ENCODE results near the gene TLE3.

The TLE3 gene

GRCh38 chr15:70061696-70062270 is 35.9 kb downstream of the TLE3 start:
- DNase-seq (ENCODE audit: low spot score): no peak

DNA sequence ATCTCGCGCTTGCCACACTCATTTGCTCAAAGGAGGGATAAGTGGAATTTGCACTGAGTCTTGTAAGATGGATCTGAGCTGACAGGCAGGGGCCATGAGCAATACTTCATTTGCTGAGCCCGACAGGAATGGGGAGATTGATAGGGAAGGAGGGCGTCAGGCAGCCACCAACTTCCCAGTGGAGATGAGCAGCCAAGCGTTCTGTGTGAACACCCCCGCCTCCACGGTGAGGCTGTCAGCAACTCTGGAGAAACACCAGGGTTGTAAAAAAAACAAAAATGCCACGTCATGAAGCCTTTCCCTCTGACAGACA is 36.8 kb downstream of the TLE3 start:
- no peak for DNase-seq (ENCODE audit: low spot score)

- DNase-seq (ENCODE audit: low spot score): no peak
Observed at GRCh38 chr15:70060214-70060992, 37.3 kb downstream of the TLE3 start.

DNA sequence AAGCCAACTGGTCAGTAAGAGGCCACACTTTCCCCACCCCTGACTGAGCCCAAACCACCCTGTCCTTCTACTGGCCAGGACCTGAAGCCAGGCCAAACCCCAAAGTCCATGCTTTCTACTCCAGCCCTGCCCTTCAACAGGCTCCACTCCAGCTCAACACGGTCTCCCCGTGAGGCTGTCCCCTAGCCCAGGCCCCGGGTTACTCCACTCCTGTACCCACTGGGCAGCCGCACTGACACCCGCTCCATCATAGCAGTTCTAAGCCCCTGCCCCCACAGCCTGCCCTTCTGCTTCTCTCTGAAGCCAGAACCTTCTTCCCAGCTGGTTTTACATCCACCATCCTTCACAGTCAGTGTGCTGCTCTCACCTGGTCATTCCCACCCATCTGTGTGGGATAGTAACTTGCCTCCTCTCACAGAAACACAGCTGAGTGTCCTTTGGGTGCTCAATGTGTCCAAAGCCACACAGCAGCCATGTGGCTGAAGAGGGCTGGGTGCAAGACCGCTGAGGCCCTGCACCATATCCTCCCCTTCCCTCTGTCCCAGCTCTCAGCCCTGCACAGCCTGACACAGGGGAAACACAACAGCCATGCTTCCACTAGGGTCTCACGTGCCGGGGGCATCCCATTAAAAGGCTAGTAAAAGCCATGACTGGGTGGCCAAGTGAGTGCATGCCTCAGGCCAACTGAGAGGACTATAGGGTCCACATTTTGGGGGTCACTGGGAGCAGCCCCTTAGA is 38.1 kb downstream of the TLE3 start:
- no peak for DNase-seq (ENCODE audit: low spot score)

- DNase-seq (ENCODE audit: low spot score): no peak
Observed at GRCh38 chr15:70058642-70059360, 38.9 kb downstream of the TLE3 start.

GRCh38 chr15:70057931-70058641 is 39.6 kb downstream of the TLE3 start:
- no peak for DNase-seq (ENCODE audit: low spot score)

GRCh38 chr15:70056091-70056680 is 41.5 kb downstream of the TLE3 start:
- DNase-seq (ENCODE audit: low spot score): no peak

DNA sequence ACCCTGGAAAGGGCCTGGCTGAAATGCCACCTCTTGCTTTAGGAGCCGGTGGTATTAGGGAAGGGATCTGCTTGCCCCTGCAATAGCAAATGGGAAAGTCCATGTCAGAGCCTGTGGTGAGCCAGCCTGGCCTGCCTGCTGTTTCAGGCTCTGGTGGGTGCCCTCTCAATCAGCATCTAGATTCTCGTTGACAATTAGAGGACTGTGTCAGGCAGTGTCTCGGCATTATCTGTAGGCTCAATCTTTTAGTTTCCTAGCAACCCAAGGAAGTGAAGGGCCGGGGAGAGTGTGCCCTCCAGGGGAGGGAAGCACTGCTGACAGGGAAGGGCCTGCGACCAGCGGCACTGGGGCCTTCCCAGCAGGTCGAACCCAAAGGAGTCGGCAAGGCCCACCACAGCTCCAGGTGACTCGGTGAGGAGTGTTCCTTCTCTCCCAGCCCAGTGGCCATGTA is 42.1 kb downstream of the TLE3 start:
- DNase-seq (ENCODE audit: low spot score): no peak

GRCh38 chr15:70054884-70055387 is 42.8 kb downstream of the TLE3 start:
- no peak for DNase-seq (ENCODE audit: low spot score)

GRCh38 chr15:70054366-70054765 is 43.4 kb downstream of the TLE3 start:
- DNase-seq (ENCODE audit: low spot score): no peak

DNA sequence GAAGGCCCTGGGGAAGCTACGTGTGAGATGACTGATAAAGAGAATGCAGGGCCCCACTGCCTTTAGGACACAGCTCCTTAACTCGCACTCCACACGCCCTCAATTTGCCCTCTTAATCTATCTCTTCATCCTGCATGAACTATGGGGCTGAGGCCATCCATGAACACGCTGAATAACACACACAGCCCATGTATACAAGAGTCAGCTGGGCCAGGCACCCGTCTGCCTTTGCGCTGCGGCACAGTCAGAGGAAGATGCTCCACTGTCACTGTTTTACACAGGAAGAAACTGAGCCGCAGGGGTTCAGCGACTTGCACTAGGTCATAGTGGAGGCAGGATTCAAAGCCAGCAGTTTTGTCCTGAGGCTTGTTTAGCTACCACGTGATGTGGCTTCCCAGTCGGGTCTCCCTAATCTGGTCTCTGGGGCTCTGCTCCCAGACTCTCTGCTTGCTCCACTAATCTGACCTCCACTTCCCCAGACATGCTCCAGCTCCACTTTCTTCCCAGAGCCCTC is 43.9 kb downstream of the TLE3 start:
- DNase-seq (ENCODE audit: low spot score): no peak

DNA sequence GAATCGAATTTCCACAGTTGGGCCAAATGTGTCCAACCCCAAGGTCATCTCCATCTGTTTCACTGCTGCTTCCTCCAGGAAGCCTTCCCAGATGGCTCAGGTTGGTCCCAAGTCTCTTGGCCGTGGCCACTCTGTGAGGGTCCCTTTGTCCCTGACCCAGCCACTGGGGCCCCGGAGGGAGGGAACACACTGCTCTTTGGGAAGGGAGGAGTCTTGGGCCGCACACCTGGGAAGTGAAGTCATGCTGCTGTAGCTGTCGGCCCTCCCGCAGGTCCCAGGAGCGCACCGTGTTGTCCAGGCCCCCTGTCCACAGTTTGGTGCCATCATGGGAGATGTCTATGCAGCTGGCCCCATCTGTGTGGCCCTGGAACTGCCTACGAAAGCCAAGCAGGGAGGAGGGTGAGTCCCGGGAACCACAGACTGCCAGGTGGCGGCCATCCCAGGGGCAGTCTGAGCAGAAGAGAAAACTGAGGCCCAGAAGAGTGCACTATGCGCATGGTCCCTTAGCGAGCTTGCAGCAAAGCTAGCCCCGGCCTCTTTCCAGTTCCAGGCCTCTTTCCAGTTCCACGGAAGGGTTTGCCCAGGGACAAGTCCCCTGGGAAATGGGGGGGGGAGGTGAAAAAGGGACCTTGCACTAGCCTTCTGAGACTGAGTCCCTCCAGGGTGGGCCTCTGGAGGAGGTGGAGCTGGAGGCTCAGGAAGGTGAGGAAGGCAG is 44.6 kb downstream of the TLE3 start:
- DNase-seq (ENCODE audit: low spot score): no peak

DNA sequence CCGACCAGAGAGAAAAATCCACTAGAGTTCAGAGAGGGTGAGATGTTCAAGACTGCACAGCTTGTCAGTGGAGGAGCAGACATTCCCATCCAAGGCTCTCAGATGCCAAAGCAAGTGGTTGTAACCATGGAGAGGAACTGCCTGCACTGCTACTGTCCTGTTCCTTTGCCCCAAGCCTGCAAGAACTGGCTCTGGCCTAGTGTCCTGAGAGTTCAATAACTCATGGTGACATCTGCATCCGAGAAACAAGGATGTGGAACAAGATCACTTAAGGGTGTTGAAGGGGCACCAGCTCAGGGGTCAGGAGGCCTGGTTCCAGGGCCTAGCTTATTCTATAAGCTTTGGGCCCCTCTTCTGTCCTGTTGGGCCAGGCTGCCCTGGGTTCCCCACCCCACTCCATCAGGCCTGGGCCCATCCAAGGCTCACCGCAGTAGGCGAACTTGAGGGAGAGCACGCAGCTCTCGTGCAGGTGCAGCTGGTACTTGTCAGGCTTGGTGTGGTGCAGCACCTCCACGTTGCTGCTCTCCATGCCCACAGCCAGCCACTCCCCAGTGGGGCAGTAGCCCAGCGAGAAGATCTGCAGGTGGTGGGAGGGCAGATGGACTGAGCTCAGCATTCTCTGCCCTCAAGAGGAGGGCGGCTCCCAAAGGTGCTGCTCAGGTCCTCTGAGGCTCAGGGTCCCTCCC is 45.6 kb downstream of the TLE3 start:
- DNase-seq (ENCODE audit: low spot score): no peak

GRCh38 chr15:70050970-70051369 is 46.7 kb downstream of the TLE3 start:
- DNase-seq (ENCODE audit: low spot score): no peak

DNA sequence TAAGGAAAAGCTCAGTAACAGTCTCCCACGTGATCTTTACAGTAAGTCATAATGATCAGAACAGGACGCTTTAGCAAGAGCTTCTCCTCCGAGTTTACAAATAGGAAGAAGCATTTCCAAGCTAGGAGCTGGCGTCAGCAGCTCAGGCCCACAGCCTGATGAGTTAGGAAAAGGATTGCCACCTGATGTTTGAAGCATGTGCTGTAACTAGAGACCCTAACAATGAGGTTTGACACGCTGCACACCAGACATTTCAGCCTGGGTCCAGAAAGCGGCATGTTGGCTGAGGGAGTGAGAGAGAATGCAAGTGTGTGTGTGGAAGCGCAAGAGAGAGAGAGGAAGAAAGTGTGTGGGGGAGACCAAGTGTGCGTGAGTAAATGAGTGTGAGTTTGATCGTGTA is 47.3 kb downstream of the TLE3 start:
- no peak for DNase-seq (ENCODE audit: low spot score)

DNA sequence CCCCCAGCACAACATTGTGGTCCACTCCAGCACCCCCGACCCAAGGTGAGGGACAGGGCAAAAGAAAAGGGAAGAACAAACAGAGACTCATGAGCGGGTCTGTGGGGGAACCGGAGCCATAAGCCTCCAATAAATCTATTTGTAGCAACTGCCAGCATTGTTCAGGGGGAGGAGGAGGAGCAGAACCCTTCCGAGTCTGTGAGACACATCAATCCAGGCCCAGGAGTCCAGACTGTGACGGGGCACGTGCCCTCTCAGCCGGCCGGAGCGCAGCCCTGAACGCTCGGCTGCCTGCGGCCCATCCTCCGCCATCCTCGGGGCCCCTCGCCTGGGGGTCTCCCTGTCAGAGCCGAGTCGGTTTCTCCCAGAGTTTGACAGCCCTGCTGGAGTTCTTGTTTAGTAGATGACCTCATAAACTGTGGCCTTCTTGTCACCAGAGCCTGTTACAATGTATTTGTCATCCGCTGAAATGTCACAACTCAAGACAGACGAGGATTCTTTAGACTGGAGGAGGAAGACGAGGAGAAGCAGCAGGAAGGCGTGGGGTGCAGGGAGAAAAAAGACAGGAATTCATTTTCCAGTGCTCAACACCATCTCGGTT is 47.9 kb downstream of the TLE3 start:
- DNase-seq (ENCODE audit: low spot score): no peak

- no peak for DNase-seq (ENCODE audit: low spot score)
Observed at GRCh38 chr15:70048578-70049514, 48.9 kb downstream of the TLE3 start.

DNA sequence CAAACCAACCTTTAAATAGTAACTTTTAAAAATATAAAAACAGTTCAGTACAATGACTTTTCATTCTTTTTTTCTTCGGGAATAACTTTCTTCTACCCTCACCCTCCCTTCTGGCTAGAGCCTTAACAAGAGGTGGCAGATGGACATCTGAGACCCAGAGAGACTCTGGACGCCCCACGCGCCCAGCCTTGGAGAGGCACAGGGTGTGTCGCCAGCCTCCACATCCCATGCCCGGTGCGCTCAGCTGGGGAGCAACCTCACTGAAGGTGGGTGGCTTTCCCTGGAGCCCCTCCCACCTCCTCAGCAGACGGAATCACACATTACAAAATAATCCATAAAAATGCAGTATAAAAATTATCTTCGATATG is 49.5 kb downstream of the TLE3 start:
- no peak for DNase-seq (ENCODE audit: low spot score)
